Peyer's patch (tissue), 4 donors: ENCODE results near the gene PCSK5. TPM values are rescaled to one million over a fixed set of nuclear protein-coding genes. Genes with fewer than 3 reads are reported as not detected.

Experiments
- DNase-seq, 3 donors: peaks; one replicate each; pipeline ENCODE4 v3.0.0-alpha.2; 2017 to 2019
- H3K27ac ChIP-seq, 4 donors: fragments of 200-600 bp; sonication (generic); one replicate each; pipeline ENCODE4 v1.5.1; 2016 to 2019
- H3K27me3 ChIP-seq, 2 donors: fragments of 200-600 bp; sonication (generic); one replicate each; pipeline ENCODE4 v1.5.1; 2019
- H3K36me3 ChIP-seq, 3 donors: fragments of 200-600 bp; sonication (generic); one replicate each; pipeline ENCODE4 v1.5.1; 2016 to 2019
- H3K4me1 ChIP-seq, 4 donors: fragments of 200-600 bp; sonication (generic); one replicate each; pipeline ENCODE4 v1.5.1; 2016 to 2019
- H3K4me3 ChIP-seq, 4 donors: fragments of 200-600 bp; sonication (generic); 1 replicate in 3 of 4; 2 replicates in 1 of 4; pipeline ENCODE4 v1.5.1; 2016 to 2019; ENCODE audit warnings: mild to moderate bottlenecking in 1 of 4
- H3K9me3 ChIP-seq, 4 donors: fragments of 200-600 bp; sonication (generic); one replicate each; pipeline ENCODE4 v1.5.1; 2016 to 2019; ENCODE audit warnings: mild to moderate bottlenecking in 1 of 4
- POLR2A ChIP-seq, 2 donors: fragments of 450-650 bp; IDR thresholded peaks; one replicate each; pipeline ENCODE4 v1.5.1; 2017; ENCODE audit warnings: antibody characterized with exemption in 2 of 2, mild to moderate bottlenecking in 2 of 2, moderate library complexity in 2 of 2
- total RNA-seq, 4 donors: library from RNA; depleted of rRNA; stranded (reverse); fragments of >200 nt; gene quantifications; one replicate each; pipeline ENCODE4 v1.1.0, GENCODE V29; 2016
- TF ChIP-seq, protein P1 (sequence below), 6 experiments: fragments of 450-650 bp in 4 of 6; fragments of 200-600 bp in 2 of 6; sonication (generic) in 1 of 6; IDR thresholded peaks; one replicate each; pipeline ENCODE4 v1.5.1; 2017 to 2019; ENCODE audit warnings: antibody characterized with exemption in 6 of 6, mild to moderate bottlenecking in 3 of 6, moderate library complexity in 1 of 6

PCSK5 gene
- total RNA-seq, 4 donors from 2014 or later = 77.6 to 488 (median 411) TPM

DNA sequence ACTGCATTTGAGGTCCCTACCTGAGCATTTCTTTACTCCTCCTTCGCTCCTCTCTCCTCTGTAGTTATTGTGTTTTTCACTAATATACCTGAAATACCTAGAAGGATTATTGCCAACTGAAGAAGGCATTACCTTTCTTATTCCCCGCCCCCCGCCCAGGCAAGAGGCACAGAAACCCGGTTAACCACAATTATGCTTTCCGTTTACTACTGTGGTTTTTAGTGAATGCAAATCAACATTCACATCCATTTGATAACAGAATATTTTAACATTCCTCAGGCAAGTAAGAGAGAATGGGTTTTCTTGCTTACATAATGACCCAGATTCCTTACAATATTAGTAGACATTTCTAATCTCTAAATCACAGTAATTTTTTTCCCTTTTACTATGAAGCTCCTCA is 136.9 kb downstream of the PCSK5 start:
- DNase-seq = no peak
- Histone ChIP-seq H3K9me3 (no peaks in the 10 kb centered on the region), H3K27ac (no peak overlapping the region), H3K27me3 (no peaks in the 10 kb centered on the region), H3K36me3 (peaks cover 0 to 35% (median 0%) of the 10 kb centered on the region in 3 donors), H3K4me3 (no peak overlapping the region), H3K4me1 (no peaks in the 10 kb centered on the region)
- no peak for TF ChIP-seq POLR2A (IDR thresholded peaks at IDR 0.05)
- TF ChIP-seq, protein P1, sequence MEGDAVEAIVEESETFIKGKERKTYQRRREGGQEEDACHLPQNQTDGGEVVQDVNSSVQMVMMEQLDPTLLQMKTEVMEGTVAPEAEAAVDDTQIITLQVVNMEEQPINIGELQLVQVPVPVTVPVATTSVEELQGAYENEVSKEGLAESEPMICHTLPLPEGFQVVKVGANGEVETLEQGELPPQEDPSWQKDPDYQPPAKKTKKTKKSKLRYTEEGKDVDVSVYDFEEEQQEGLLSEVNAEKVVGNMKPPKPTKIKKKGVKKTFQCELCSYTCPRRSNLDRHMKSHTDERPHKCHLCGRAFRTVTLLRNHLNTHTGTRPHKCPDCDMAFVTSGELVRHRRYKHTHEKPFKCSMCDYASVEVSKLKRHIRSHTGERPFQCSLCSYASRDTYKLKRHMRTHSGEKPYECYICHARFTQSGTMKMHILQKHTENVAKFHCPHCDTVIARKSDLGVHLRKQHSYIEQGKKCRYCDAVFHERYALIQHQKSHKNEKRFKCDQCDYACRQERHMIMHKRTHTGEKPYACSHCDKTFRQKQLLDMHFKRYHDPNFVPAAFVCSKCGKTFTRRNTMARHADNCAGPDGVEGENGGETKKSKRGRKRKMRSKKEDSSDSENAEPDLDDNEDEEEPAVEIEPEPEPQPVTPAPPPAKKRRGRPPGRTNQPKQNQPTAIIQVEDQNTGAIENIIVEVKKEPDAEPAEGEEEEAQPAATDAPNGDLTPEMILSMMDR (IDR thresholded peaks at IDR 0.05) = no peak

DNA sequence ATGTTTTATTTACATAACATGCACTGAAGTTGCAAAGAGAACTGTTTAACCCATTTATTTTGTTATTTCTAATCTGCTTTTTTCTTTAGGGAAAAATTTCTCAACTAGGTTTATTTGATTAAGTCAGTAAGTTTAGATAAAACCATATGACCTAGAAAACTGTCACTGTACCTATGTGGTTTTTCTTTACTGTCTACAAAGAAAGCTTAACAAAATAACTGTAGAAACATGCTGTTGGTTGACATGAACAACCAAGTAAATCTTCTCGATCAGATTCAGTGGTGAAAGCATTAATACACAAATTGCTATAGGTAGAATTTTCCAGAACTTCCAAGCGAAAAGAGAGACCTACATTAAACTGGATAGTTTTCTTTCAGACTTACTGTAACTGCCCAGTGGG is 137.4 kb downstream of the PCSK5 start:
- H3K4me3 ChIP-seq = no peak overlapping the region
- no peak for TF ChIP-seq POLR2A (IDR thresholded peaks at IDR 0.05)
- TF ChIP-seq, protein P1 (IDR thresholded peaks at IDR 0.05) = no peak
- H3K27me3 ChIP-seq = no peaks in the 10 kb centered on the region
- H3K27ac ChIP-seq = no peak overlapping the region
- no peaks in the 10 kb centered on the region for H3K4me1 ChIP-seq
- DNase-seq = no peak
- no peaks in the 10 kb centered on the region for H3K9me3 ChIP-seq
- H3K36me3 ChIP-seq = peaks cover 0 to 38% (median 0%) of the 10 kb centered on the region in 3 donors

DNA sequence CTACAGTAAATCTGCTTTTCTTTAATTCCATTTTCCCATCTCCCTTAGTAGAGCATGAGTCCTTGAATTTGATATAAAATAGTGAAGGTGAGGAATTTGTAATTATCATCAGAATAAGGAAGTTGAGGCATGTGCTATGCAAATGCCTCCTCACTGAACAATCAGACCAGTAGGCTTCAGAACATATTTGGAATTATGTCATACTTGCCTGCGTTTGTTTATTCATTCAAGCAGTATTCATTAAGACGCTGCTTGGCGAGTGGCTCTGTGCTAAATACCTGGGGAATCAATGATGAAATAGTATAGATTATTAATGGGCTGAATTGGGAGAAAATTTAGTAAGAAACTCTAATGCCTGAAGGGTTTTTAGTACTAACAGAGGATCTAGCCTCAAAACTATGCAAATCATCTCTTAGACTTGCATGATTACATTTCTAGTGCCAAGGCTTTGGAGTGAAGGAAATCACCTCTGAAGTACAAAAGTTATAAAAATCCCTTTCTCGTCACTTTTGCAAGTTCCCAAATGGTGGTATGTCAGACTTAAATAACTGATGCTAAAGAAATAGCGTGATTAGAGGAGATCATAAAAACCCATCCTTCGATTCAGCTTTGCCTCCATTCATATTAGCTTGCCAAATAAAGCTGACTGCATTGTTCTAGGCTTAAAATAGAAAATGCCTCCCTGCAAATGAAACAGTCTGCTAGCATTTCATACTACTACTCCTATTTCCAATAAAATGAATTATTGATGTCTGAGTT is 141.7 kb downstream of the PCSK5 start:
- Histone ChIP-seq H3K27ac (no peak overlapping the region), H3K36me3 (peaks cover 0 to 53% (median 0%) of the 10 kb centered on the region in 3 donors), H3K27me3 (no peaks in the 10 kb centered on the region), H3K4me1 (no peaks in the 10 kb centered on the region), H3K9me3 (no peaks in the 10 kb centered on the region), H3K4me3 (no peak overlapping the region)
- no peak for DNase-seq
- TF ChIP-seq, protein P1 (IDR thresholded peaks at IDR 0.05) = no peak
- TF ChIP-seq POLR2A (IDR thresholded peaks at IDR 0.05) = no peak

DNA sequence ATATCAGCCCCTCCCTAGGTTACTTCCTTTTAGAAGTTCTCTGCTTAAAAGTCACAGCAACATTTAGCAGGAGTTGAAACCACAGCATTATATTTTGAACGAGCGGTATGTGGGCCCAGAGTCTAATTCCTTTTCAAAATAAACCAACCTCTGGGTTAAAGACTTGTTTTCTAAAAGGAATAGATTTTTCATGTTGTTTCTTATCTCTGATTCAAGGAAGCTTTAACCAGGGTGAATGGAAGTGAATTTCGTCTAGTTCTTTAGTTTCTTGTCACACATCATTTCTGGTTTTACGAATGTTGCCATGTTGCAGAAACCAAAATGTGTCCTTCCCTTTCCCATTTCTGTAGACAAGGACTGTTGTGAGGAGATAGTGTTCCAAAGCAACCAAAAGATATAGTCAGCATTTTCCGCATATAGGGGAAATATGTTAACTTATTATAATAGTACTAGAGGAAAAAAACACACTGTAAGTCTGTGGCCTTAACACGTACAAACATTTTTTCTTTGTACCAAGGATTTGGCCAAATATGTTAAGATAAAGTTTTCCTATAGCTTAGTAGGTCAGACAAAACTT is 142.4 kb downstream of the PCSK5 start:
- H3K27ac ChIP-seq = no peak overlapping the region
- H3K4me3 ChIP-seq = no peak overlapping the region
- no peaks in the 10 kb centered on the region for H3K27me3 ChIP-seq
- no peaks in the 10 kb centered on the region for H3K9me3 ChIP-seq
- TF ChIP-seq, protein P1 (IDR thresholded peaks at IDR 0.05) = no peak
- no peak for TF ChIP-seq POLR2A (IDR thresholded peaks at IDR 0.05)
- H3K4me1 ChIP-seq = no peaks in the 10 kb centered on the region
- H3K36me3 ChIP-seq = peaks cover 0 to 55% (median 0%) of the 10 kb centered on the region in 3 donors
- DNase-seq = no peak

DNA sequence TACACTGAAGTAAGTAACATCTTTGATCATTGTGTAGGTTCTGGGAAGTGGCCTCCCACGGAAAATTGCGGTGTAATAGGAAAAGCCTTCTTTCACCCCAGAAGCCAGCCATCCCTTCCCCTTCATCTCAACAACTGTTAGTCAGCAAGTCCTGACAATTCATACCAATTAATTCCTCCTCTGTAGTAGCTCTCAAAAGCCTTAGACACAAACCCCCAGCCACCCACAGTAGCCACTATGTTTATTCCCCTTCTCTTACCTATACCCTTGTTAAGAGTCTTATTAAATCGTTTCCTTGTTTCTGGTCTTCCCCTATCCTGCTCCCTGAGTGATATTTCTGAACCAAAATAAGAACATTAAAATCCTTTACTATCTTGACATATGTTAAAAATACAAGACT is 143.6 kb downstream of the PCSK5 start:
- Histone ChIP-seq H3K27me3 (no peaks in the 10 kb centered on the region), H3K9me3 (no peaks in the 10 kb centered on the region), H3K27ac (no peak overlapping the region), H3K4me3 (no peak overlapping the region), H3K36me3 (peaks cover 0 to 53% (median 0%) of the 10 kb centered on the region in 3 donors), H3K4me1 (no peaks in the 10 kb centered on the region)
- no peak for DNase-seq
- no peak for TF ChIP-seq POLR2A (IDR thresholded peaks at IDR 0.05)
- TF ChIP-seq, protein P1 (IDR thresholded peaks at IDR 0.05) = no peak
